HG02642 (cell line): ENCODE data around the gene KIF12.

ENCODE experiments used
- ATAC-seq: cut with Tn5 transposase; IDR thresholded peaks from one replicate; pipeline ENCODE4 v1.9.1; 2021; ENCODE audit warnings: mild to moderate bottlenecking; ENCODE audit not compliant: unreplicated experiment, poor library complexity

KIF12 gene

GRCh38 chr9:114124138-114124537 is 25.0 kb upstream of the KIF12 start:
- no peak for ATAC-seq

- no peak for ATAC-seq
Measured at GRCh38 chr9:114123031-114123977, 24.2 kb upstream of the KIF12 start.

- ATAC-seq: no peak
Measured at GRCh38 chr9:114122136-114123027, 23.3 kb upstream of the KIF12 start.

- no peak for ATAC-seq
Measured at GRCh38 chr9:114121227-114122135, 22.4 kb upstream of the KIF12 start.

GRCh38 chr9:114120192-114121014 is 21.3 kb upstream of the KIF12 start:
- no peak for ATAC-seq

GRCh38 chr9:114119242-114120191 is 20.4 kb upstream of the KIF12 start:
- ATAC-seq: no peak

- no peak for ATAC-seq
Measured at GRCh38 chr9:114117996-114118830, 19.1 kb upstream of the KIF12 start.

- ATAC-seq: no peak
Measured at GRCh38 chr9:114117614-114117995, 18.5 kb upstream of the KIF12 start.

- ATAC-seq: no peak
Measured at GRCh38 chr9:114116126-114116747, 17.1 kb upstream of the KIF12 start.

- no peak for ATAC-seq
Measured at GRCh38 chr9:114115654-114116125, 16.6 kb upstream of the KIF12 start.

GRCh38 chr9:114114364-114114763 is 15.3 kb upstream of the KIF12 start:
- no peak for ATAC-seq

- no peak for ATAC-seq
Measured at GRCh38 chr9:114112778-114113584, 13.9 kb upstream of the KIF12 start.

GRCh38 chr9:114112325-114112724 is 13.2 kb upstream of the KIF12 start:
- ATAC-seq: no peak

- ATAC-seq: no peak
Measured at GRCh38 chr9:114110180-114110579, 11.1 kb upstream of the KIF12 start.

GRCh38 chr9:114109124-114109523 is 10.0 kb upstream of the KIF12 start:
- ATAC-seq: no peak
